GM10847 (cell line): ENCODE data around the gene ASIC1.
A peak's percentile ranks its signal among the peaks of the same experiment; 100 is the strongest.

ENCODE experiments used
- POLR2A ChIP-seq: IDR thresholded peaks from 2 replicates; pipeline ENCODE4 v1.6.1; 2011; ENCODE audit not compliant: insufficient read length; ENCODE audit errors: extremely low read depth

Gene ASIC1

GRCh38 chr12:50057000-50057841 lies at the start of gene ASIC1:
TSS of gene ASIC1 (plus strand) at chr12:50057596. CDS start at chr12:50058767, 1,171 bp downstream.
- no peak for TF ChIP-seq POLR2A

- TF ChIP-seq POLR2A, result no peak
Measured at GRCh38 chr12:50013361-50014147, 43.8 kb upstream of the ASIC1 start.

- TF ChIP-seq POLR2A, result no peak
Measured at GRCh38 chr12:50014342-50014741, 43.1 kb upstream of the ASIC1 start.

- TF ChIP-seq POLR2A, result no peak
Measured at GRCh38 chr12:50016501-50017475, 40.6 kb upstream of the ASIC1 start.

- no peak for TF ChIP-seq POLR2A
Measured at GRCh38 chr12:50017641-50018040, 39.8 kb upstream of the ASIC1 start.

- TF ChIP-seq POLR2A, result no peak
Measured at GRCh38 chr12:50018154-50018553, 39.2 kb upstream of the ASIC1 start.

- TF ChIP-seq POLR2A, result no peak
Measured at GRCh38 chr12:50018968-50019367, 38.4 kb upstream of the ASIC1 start.

GRCh38 chr12:50019524-50019923 lies 37.9 kb upstream of the ASIC1 start:
- TF ChIP-seq POLR2A, result no peak

- no peak for TF ChIP-seq POLR2A
Measured at GRCh38 chr12:50021031-50021430, 36.4 kb upstream of the ASIC1 start.

GRCh38 chr12:50022903-50023302 lies 34.5 kb upstream of the ASIC1 start:
- TF ChIP-seq POLR2A, result no peak

GRCh38 chr12:50024227-50024626 lies 33.2 kb upstream of the ASIC1 start:
- TF ChIP-seq POLR2A, result no peak

GRCh38 chr12:50024805-50025186 lies 32.6 kb upstream of the ASIC1 start:
- no peak for TF ChIP-seq POLR2A

- TF ChIP-seq POLR2A, result peak; percentile 34
Measured at GRCh38 chr12:50025187-50026059, 32.0 kb upstream of the ASIC1 start, which contains the start of gene RACGAP1. TSS of gene RACGAP1 (minus strand) at chr12:50025494. CDS start at chr12:50016715, 8,779 bp downstream.

- no peak for TF ChIP-seq POLR2A
Measured at GRCh38 chr12:50026691-50027090, 30.7 kb upstream of the ASIC1 start.
